HG03025 (cell line): ENCODE measurements around the gene FGFR2.
"Not testable (repeated sequence)": the region's sequence is repeated elsewhere in the genome, so short reads cannot be mapped to it uniquely, and the experiment has no call there.

Experiments
- ATAC-seq: cut with Tn5 transposase; IDR thresholded peaks from one replicate; pipeline ENCODE4 v1.9.1; 2021; ENCODE audit warnings: mild to moderate bottlenecking, moderate library complexity; ENCODE audit not compliant: unreplicated experiment, low FRiP score

FGFR2 gene

DNA sequence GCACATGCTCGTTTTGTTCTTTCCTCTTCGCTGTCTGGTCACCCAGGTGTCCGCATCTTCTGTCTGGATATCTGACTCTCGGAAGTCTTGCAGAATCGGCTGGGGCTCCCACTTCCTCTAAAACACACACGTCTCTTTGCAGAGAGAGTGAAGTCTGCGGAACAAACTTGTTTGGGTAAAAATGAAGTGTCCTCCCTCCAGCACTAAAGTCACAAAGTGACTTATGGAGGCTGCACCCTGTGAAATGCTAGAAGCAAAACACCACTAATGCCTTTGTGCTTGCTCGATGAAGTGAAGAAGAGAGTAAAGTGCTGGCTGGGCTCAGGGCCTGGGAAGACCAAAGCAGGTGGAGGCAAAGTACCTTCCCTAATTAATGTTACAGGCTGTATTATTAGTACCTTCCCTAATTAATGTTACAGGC lies 71.4 kb downstream of the FGFR2 start:
- no peak for ATAC-seq

DNA sequence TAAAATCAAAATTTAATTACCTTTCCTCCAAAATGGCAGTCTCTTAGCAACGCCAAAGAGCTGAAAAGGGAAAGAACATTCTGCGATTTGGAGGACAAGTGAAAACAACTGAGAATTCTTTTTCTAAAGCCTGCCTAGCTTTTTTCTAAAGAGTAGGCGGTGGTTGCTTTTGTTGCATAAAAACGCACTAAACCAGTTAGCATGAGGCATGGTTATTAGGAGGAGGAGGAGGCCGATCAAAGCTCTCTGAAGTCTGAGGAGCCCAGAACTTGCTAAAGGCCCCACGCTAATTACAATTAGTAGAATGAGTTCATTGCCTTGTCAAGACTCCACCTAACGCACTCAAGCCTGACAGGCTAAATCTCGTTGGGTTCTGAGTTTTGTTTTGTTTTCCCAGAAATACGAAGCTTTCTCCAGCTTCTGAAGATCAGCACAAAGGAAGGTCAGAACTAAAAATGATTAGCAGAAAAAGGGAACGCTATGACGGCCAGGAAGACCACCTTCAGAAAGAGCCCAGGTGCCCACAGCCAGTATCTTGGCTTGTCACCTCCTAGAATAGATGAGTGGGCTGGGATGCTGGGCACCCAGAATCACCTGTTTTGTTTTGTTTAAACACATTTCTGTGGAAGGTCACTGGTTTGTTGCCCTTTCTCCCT lies 72.0 kb downstream of the FGFR2 start:
- no peak for ATAC-seq

DNA sequence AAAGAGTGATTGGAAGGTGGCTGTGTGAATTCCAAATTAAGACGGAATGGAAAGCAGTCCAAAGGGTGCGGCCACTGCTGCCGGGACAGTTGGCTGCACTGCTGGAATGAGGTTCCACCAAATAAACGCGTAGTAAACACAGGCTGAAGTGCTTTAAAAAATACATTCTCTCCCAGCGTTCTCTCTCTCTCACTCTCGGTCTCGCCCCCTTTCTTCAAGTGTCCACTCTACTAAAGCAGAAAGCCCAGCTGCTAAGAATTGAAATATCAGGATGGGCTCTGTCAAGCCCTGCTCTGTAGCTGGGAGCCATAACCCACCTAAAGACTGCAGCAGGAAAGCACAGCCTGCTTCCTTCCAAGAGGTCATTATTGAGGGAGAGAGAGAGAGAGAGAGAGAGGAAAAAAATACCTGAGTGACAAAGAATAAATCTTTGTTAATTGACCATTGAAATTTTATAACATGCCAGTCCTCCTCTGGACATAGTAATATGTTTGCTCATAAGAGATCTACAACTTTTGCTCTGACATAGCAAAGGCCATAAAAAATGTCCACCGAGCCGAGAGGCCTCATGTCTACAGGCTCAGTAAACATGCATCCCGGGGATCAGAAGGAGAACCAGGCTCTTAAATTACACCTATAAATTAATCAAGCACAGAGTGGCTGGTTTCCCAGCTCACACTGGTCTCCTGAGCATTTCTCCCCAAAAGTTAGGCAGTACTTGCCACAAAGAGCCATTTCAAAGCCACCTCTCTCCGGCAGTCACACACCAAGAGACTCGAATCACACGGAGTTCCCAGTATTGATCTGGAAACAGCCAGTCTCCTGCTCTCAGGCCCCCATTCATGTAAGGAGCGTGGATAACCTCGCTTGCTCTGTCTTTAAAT lies 72.8 kb downstream of the FGFR2 start:
- no peak for ATAC-seq

DNA sequence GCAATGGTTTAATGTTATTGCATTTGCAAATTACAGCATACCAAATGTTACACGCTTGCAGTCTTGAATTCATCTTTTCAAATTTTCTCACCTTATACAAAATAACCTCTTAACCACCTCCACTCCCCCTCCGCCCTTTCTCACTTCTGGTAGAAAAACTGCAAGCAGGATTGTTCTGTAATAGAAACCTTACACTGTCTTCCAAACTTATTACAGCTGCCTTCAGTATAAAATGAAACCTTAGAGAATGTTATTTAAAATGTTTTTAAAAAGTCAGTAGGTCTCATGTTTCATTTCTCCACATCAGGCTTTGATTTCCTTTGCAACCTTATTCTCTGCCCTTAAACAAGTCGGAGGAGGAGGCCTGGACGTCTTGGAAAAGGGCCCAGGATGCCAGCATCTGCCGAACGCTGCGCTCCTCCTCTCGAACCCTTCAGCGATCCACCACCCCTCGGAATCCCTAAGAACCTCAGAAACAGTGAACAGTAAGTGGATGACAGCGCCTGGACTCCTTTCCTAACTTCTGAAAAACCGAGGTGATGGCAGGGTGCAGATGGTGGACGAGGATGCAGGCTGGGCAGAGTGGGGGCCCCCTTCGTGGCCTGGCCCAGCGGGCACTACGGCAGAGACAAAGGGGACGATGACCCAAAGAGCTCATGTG lies 74.0 kb downstream of the FGFR2 start:
- no peak for ATAC-seq

DNA sequence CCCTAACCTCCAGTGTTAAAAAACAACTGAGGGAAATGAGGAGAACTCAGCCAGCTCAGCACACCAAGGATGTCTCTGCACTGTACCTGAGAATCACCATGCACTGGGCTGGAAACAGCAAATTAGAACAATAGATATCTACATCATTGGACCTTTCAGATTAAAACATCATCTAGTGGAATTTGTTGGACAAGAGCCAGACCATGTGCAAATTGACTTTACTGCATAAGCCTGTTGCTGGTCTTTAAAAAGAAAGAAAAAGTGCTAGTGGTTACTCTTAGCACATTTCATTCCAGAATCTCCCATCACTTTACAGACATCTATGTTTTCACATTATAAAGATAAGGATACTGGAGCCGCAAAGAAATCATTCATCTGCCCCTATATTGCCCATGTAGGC lies 75.4 kb downstream of the FGFR2 start:
- ATAC-seq = no peak

DNA sequence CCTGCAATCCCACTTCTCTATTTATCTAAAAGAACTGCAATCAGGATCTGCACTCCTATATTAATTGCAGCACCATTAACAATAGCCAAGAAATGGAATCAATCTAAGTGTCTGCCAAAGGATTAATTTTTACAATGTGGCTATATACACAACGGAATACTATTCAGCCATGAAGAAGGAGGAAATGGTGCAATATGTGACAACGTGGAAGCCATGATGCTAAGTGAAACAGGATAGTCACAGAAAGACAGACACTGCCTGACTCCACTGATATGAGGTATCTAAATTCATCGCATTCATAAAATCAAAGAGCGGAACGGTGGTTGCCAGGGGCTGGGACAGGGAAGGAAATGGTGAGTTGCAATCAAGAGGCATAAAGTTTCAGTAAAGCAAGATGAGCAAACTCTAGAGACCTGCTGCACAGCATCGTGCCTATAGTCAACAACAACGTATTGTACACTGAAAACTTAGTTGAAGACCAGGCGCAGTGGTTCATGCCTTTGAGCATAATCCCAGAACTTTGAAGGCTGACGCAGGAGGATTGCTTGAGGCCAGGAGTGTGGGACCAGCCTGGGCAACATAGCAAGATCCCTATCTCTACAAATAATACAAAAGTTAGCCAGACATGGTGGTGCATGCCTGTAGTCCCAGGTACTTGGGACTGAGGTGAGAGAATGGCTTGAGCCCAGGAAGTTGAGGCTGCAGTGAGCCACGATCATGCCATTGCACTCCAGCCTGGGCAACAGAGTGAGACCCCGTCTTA lies 76.3 kb downstream of the FGFR2 start:
- no peak for ATAC-seq

DNA sequence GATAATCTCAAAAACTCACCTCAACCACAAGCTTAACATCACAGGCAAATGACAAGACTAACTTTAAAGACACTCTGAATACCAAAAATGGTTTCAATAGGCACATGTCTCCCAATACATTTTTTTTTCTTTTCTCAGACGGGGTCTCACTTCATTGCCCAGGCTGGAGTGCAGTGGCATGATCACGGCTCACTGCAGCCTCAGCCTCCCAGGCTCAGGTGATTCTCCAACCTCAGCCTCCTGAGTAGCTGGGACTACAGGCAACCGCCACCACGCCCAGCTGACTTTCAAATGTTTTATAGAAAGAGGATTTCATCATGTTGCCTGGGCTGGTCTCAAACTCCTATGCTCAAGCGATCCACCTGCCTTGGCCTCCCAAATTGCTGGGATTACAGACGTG lies 77.7 kb downstream of the FGFR2 start:
- ATAC-seq = not testable (repeated sequence)

DNA sequence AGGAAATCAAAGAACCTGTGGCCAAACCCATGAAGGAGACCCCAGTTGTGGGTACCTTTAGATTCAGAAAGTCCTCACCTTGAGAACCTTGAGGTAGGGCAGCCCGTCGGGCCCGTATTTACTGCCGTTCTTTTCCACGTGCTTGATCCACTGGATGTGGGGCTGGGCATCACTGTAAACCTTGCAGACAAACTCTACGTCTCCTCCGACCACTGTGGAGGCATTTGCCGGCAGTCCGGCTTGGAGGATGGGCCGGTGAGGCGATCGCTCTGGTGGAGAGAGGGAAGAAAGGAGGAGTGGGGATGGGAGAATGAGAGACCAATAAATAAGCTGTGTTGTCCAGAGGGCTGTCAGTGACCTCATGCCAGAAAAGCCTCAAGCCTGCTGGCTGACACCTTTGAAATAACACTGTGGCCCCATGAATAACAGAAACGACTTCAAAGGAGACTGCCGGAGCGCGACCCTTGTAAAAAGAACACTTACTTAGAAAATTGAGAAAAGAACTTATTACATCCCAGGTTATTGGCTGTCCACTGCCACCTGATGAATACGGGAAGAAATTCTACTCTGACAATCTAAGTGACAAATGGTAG lies 78.2 kb downstream of the FGFR2 start:
- ATAC-seq = no peak

DNA sequence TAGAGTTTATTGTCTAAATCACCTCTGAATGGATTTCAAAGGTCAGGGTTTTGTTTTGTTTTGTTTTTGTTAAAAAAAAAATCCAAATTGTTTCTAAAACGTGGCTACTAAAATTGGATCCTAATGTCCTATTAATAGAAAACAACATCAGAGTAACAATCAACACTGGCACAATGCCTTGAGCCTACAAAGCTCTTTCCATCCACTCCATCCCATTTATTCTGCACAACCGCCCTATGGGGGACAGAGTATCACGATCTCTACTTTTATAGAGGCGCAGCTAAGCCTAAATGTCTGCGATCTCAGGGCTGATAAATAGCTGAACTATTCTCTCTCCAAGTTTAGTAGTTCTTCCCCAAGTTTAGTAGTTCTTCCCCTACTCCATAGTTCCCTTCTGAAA lies 78.8 kb downstream of the FGFR2 start:
- no peak for ATAC-seq

DNA sequence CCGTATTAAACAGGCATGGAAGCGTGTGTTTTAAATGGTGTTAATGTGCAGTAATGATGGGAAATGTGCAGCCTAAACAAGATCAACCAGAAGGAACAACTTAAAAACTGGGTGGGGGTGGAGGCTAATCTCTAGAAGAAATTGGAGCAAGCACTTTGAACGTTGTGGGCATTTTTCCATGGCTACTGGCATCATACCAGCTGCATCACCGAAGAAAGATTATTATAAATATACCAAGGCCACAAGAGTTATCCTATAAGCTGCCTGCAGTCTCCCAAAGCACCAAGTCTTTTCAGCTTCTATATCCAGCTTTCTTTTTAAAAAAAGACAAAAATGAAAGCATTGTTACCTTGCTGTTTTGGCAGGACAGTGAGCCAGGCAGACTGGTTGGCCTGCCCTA lies 79.9 kb downstream of the FGFR2 start:
- no peak for ATAC-seq

DNA sequence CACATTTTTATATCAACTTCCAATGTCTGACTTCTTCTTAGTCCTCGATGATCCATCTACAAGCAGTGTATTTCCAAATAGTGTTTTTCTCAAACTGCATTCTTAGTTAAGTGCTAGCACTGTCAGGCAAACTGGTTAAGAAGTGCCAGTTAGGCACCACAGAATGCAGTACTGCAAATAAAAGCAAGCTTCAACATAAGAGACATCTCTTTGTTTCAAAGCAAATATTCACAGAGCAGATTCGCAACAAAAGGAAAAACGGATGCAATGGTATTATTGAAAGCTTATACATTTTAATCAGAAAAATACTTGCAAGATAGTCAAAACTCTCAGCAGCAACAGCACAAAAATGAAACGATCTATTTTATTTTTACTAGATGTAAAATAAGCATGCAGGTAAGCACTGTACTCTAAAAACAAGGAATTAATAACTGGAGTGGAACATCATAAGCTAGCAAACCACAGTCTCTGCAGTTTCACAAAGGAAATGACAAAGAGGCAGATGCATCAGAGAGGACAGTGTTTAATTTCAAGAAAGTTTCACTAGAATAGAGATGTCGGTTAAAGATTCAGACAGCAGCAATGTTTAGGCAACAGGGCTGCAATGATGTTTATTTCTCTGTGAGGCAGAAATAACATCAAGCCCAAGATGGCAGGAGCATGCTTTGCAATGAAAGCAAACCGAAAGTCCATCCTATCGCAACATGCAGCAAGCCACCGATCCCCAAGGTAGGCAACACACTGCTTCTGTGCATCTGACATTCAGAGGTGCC lies 82.0 kb downstream of the FGFR2 start:
- ATAC-seq = no peak

DNA sequence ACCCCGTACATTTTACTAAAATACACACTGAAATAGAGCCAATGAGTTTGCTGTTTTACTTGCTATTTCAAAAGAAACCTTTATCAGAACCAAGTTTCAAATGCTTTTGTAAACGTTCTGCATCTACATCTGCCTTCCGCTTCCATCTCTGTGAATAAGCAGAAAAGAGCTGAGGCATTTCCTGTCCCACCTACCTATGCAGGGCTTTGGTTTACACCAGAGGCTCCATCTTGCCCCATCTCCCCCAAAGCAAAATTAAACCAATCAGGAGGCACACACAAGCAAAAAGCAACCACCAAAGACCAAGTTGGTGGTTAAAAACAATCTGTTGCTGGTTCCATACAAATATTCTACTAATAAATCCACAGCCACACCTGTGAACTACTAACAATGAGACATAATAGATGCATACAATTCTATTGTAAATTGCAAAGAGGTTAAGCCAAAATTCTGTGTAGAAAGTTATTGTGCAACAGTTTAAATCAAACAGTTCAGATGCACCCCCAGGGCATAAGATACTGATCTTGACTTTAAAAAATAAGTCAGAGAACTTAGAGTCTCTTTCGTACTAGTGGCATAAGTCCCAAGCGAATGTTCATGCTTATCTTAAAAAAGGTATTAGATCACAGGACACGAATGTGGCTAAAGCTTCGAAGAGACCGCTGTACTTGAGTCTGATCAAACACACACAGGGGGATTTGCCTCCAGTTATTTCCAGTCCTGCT lies 83.9 kb downstream of the FGFR2 start:
- no peak for ATAC-seq

DNA sequence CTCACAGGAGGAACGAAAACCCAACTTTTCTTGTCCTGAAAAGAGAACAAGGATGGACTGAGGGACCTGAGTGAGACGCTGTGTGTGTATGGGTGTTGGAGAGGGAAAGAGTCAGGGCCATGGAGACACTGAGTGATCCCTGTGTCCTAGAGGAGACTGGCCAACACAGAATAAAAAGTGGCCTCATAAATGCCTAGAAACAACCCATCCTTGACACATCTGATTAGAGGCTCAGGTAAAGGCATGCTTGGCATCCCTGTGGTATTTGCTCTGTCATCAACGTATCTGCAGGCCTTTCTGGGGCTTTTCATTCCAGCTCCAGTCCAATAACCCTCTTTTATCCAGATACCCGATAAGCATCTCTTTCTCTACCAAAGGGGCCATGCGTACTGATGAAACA lies 86.3 kb downstream of the FGFR2 start:
- ATAC-seq = no peak

DNA sequence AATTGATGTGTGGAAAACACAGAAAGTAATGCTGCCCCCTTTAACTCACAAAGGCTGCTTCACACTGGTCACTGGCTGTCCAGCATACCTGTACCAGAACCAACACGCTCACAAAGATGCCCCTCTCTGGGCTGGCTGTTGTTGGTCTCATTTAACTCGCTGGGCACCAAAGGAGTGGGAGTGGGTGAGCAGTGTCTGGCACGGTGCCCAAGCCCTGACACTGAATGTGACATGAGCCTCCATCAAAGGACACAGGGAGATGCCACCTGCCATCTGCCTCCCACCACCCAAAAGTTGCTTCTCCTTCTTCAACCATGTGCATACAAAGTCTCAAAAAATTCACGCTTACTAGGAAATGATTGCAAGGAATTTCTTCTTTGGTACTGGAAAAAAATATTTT lies 86.8 kb downstream of the FGFR2 start:
- no peak for ATAC-seq

DNA sequence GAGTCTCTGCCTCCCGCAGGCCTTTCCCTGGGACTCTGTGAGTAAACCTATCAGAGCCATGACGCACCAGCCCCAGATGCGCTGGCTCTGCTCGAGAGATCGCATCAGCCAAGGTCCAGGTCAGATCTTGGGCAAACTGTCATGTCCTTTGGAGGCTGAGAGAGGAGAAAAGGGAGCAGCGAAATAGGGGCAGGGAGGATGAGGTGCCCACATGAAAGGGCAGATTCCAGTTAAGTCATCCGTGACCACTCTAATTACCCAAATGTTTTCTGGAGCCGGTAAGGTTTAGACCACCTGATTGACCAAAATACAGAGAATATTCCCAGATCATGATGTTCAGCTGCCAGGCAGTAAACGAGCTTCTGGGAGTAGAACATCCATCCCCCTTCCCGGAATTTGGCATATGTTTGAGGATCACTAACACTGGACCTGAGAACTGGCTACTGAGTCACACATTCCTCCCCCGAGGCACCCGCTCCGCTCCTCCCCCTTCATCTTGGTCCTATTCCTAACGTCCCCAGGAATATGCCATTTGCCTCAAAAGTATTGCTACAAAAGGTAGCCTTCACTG lies 88.0 kb downstream of the FGFR2 start:
- no peak for ATAC-seq

DNA sequence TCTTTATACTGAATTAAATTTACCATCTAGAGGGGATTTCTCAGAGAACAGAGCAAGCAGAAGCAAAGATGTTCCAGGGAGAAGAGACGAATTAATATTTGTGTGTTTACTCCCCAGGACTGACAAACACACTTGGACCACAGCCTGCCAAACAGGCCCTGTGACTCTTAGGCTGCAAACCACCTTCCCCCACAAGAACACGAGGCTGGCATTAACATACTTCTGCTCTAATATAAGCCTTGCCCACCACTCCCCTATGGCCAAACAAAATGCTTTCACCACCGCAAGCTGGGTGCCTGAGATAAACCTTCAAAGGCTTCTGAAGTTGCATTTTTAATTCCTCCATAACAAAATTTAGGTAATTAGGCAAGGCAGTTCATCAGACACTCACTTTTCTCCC lies 88.4 kb downstream of the FGFR2 start:
- ATAC-seq = no peak

DNA sequence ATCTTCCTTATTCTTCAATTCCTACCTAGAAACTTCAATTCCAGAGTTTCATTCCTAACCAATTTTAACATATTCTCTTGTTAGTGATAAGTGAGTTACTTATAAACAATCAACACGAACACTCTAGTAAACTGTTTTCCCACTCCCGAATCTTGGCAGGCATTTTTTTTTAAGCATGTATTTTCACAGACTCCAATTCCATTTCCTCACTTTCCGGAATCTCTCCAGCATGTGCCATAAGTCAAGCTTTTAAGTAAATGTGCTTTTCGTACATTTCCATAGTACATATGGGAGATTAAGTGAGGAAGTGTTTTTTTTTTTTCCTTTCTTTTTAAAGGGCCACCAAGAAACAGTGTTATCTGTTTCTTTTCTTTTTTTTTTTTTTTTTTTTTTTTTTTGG lies 89.1 kb downstream of the FGFR2 start:
- no peak for ATAC-seq

DNA sequence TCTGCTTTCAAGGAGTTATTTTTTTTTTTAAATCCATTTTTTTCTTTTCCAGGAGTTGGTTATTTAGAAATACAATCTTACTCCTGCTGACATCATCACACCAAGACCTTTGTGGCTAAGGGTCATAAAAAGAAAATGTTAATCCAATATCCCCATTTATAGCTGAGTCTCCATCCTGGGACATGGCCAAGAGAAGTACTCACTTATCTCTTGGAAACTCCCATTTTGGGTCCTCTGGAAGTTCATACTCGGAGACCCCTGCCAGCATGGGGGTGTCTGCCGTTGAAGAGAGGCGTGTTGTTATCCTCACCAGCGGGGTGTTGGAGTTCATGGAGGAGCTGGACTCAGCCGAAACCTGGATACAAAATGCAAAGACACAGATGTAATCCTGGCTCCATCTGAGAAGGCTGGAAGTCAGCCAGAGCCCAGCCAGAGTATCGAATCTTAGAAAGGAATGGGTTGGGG lies 94.6 kb downstream of the FGFR2 start:
- no peak for ATAC-seq

DNA sequence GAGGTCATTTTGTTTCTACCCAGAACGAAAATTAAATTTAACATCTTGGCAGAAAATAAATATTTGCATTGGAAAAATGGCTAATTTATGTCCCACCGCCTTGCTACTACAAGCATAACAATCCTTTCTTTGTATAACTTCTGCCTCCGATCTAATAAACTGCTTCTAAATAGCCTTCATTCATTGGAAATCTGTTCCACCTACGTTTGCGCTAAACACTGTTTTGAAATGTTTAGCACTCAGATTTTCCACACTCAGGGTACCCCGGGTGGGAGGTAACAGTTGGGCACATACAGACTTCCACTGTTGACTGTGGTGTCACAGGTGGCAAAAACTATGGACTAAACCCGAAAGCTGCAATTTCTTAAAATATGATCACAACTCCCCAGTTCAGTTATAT lies 96.4 kb downstream of the FGFR2 start:
- no peak for ATAC-seq
